Mammary epithelial cell (primary cell): ENCODE measurements around the gene SLC25A26.

Experiments used
- EZH2 ChIP-seq: IDR thresholded peaks from 2 replicates; pipeline ENCODE4 v1.6.1; 2012; ENCODE audit warnings: low read length, inconsistent platforms, borderline replicate concordance
- TF ChIP-seq, protein P1 (sequence below), 2 donors: IDR thresholded peaks in 1 of 2; conservative IDR thresholded peaks in 1 of 2; 2 replicates each; pipeline ENCODE4 v1.5.1; 2011 to 2012; ENCODE audit warnings: inconsistent platforms in 2 of 2, low read length in 2 of 2, mild to moderate bottlenecking in 2 of 2, control low read depth in 1 of 2, low read depth in 1 of 2; ENCODE audit not compliant: insufficient read depth in 1 of 2; ENCODE audit errors: extremely low read depth in 1 of 2

- TF ChIP-seq, protein P1, sequence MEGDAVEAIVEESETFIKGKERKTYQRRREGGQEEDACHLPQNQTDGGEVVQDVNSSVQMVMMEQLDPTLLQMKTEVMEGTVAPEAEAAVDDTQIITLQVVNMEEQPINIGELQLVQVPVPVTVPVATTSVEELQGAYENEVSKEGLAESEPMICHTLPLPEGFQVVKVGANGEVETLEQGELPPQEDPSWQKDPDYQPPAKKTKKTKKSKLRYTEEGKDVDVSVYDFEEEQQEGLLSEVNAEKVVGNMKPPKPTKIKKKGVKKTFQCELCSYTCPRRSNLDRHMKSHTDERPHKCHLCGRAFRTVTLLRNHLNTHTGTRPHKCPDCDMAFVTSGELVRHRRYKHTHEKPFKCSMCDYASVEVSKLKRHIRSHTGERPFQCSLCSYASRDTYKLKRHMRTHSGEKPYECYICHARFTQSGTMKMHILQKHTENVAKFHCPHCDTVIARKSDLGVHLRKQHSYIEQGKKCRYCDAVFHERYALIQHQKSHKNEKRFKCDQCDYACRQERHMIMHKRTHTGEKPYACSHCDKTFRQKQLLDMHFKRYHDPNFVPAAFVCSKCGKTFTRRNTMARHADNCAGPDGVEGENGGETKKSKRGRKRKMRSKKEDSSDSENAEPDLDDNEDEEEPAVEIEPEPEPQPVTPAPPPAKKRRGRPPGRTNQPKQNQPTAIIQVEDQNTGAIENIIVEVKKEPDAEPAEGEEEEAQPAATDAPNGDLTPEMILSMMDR (conservative IDR thresholded peaks at IDR 0.05 in 1 of 2, IDR thresholded peaks at IDR 0.05 in 1 of 2; ENCODE audit: extremely low read depth in 1 of 2, insufficient read depth in 1 of 2, low read depth in 1 of 2, low read length in 2 of 2) = no peak
- TF ChIP-seq EZH2 = no peak
Measured at GRCh38 chr3:66220602-66221377, at the start of gene SLC25A26.
